Activated naive CD4-positive, alpha-beta T cell treated with anti-CD3 and anti-CD28 coated beads, Interleukin-2, amount 50 U/mL, for 72 hours (primary cell): Measurements from ENCODE around the gene CACHD1. TPM values are rescaled to one million over a fixed set of nuclear protein-coding genes. Genes with fewer than 3 reads are reported as not detected.
"Not testable (repeated sequence)": the region's sequence is repeated elsewhere in the genome, so short reads cannot be mapped to it uniquely, and the experiment has no call there.

Source experiments
- ATAC-seq, 2 donors: fragments of 150-1000 bp; cut with Tn5 transposase; 2 replicates each; pipeline ENCODE4 v1.10.0; 2021; ENCODE audit warnings: mild to moderate bottlenecking in 2 of 2, moderate library complexity in 2 of 2
- DNase-seq, 2 donors: peaks; one replicate each; pipeline ENCODE4 v3.0.0; 2021 to 2022; ENCODE audit warnings: low spot score in 2 of 2
- H3K27ac Mint-ChIP-seq, 2 donors: one replicate each; pipeline ENCODE4 v1.8.0; 2022; ENCODE audit warnings: mild to moderate bottlenecking in 2 of 2, mixed read lengths in 2 of 2
- H3K36me3 Mint-ChIP-seq, 2 donors: one replicate each; pipeline ENCODE4 v1.8.0; 2022; ENCODE audit warnings: mixed read lengths in 2 of 2
- H3K9me3 Mint-ChIP-seq, 2 donors: one replicate each; pipeline ENCODE4 v1.8.0; 2022; ENCODE audit warnings: mixed read lengths in 2 of 2
- total RNA-seq, 2 donors: library from RNA; stranded (reverse); gene quantifications; one replicate each; pipeline ENCODE4 v1.2.3, GENCODE V29; 2022

Gene CACHD1
- total RNA-seq, 2 donors from 2014 or later, result 1.1 to 1.6 TPM

- Mint-ChIP-seq H3K27ac (no peak overlapping the region), H3K9me3 (peaks cover 0 to 7% of the 10 kb centered on the region in 2 donors), H3K36me3 (peaks cover 12 to 18% of the 10 kb centered on the region in 2 donors)
- no peak for ATAC-seq
- DNase-seq, result no peak
These were observed 138.2 kb downstream of the CACHD1 start for GRCh38 chr1:64608005-64608650.

- ATAC-seq (no peak), DNase-seq (no peak)
- Mint-ChIP-seq H3K27ac (no peak overlapping the region), H3K9me3 (peaks cover 0 to 7% of the 10 kb centered on the region in 2 donors), H3K36me3 (peaks cover 12 to 18% of the 10 kb centered on the region in 2 donors)
These were observed 138.7 kb downstream of the CACHD1 start for GRCh38 chr1:64608651-64609048.

DNA sequence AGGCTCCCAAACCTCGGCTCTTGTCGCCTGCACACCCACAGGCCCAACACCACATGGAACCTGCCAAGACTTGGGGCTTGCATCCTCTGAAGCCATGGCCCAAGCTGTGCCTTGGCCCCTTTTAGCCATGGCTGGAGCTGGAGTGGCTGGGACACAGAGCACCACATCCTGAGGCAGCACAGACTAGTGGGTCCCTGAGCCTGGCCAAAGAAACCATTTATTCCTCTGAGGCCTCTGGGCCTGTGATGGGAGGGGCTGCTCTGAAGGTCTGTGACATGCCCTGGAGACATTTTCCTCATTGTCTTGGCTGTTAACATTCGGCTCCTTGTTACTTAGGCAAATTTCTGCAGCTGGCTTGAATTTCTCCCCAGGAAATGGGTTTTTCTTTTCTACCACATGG is 141.0 kb downstream of the CACHD1 start:
- not testable (repeated sequence) for ATAC-seq, DNase-seq, H3K9me3 Mint-ChIP-seq

GRCh38 chr1:64616039-64616438 is 146.1 kb downstream of the CACHD1 start:
- peak in 1 of 2 donors; percentile 9 for ATAC-seq
- peaks cover 8 to 11% of the 10 kb centered on the region in 2 donors for H3K36me3 Mint-ChIP-seq
- no peak for DNase-seq
- no peak overlapping the region for H3K27ac Mint-ChIP-seq
- H3K9me3 Mint-ChIP-seq, result peaks cover 0 to 12% of the 10 kb centered on the region in 2 donors

More for the DNA sequence above, 141.0 kb downstream of the CACHD1 start:
- peaks cover 12 to 18% of the 10 kb centered on the region in 2 donors for H3K36me3 Mint-ChIP-seq
- H3K27ac Mint-ChIP-seq, result not testable (repeated sequence)

GRCh38 chr1:64623750-64624191 is 153.8 kb downstream of the CACHD1 start:
- Mint-ChIP-seq H3K27ac (peak overlapping the region in 1 of 2 donors; percentile 48), H3K9me3 (no peaks in the 10 kb centered on the region), H3K36me3 (peaks cover 0 to 4% of the 10 kb centered on the region in 2 donors)
- DNase-seq, result peak in 1 of 2 donors; percentile 13
- ATAC-seq, result peak; percentile 89 to 95

GRCh38 chr1:64624218-64624713 is 154.3 kb downstream of the CACHD1 start:
- Mint-ChIP-seq H3K36me3 (peaks cover 0 to 4% of the 10 kb centered on the region in 2 donors), H3K9me3 (no peaks in the 10 kb centered on the region), H3K27ac (peak overlapping the region; percentile 9 to 48)
- DNase-seq, result no peak
- ATAC-seq, result peak; percentile 63 to 68

DNA sequence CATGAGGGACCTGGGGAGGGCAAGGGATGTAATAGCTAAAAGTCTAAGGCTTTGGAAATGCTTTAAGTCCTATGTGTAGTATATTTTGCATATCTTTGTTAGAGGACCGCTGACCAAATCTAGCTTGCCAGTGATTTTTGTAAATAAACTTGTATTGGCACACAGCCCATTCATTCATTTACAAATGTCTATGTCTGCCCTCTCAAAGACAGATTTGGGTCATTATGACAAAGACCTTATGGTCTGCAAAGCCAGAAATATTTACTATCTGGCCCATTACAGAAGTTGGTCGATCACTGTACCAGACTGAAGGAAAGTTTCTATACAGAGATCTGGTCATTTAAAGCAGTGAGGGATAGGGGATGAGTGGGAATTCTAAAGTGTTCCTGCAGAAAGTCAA is 154.9 kb downstream of the CACHD1 start:
- Mint-ChIP-seq H3K27ac (peak overlapping the region in 1 of 2 donors; percentile 48), H3K36me3 (peaks cover 0 to 4% of the 10 kb centered on the region in 2 donors), H3K9me3 (no peaks in the 10 kb centered on the region)
- DNase-seq, result no peak
- ATAC-seq, result no peak

DNA sequence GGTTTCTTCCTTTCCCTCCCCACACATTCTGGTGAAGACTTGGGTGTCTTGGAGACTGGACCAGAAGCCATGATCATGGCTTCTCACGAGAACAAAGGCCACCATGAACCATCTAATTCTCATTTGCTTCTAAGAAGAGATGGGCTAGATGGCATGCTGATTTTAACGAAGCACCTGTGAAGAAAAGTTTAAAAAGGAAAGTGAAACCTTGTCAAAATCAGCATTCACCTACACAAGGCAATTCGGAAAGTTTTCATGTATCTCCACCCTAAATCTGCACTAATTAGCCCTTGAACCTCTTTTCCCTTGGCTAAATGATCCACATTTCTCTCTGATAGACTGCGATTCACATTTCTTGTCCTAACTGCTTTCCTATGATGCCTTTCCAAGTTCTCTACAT is 160.7 kb downstream of the CACHD1 start:
- Mint-ChIP-seq H3K36me3 (no peaks in the 10 kb centered on the region), H3K9me3 (no peaks in the 10 kb centered on the region), H3K27ac (peak overlapping the region; percentile 50 to 80)
- DNase-seq (no peak), ATAC-seq (peak in 1 of 2 donors; percentile 37)

GRCh38 chr1:64631346-64632034 is 161.6 kb downstream of the CACHD1 start:
- no peak for ATAC-seq
- Mint-ChIP-seq H3K36me3 (no peaks in the 10 kb centered on the region), H3K27ac (peak overlapping the region; percentile 50 to 80), H3K9me3 (no peaks in the 10 kb centered on the region)
- no peak for DNase-seq

DNA sequence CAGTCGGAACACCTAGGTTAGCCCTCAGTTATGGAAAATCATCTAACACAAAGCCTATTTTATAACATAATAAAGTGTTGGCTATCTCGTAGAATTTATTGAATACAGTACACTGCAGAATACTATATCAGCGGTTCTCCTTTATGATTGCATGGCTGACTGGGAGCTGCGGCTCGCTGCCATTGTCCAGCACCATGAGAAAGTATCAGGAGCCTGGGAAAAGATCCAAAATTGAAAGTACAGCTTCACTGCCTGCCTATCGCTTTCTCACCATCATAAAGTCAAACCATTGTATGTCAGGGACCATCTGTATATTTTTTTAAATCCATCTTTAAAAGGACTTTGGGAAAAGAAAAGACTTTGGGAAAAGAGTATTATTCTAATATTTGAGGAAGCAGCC is 163.0 kb downstream of the CACHD1 start:
- Mint-ChIP-seq H3K36me3 (no peaks in the 10 kb centered on the region), H3K9me3 (no peaks in the 10 kb centered on the region), H3K27ac (no peak overlapping the region)
- ATAC-seq (no peak), DNase-seq (no peak)

DNA sequence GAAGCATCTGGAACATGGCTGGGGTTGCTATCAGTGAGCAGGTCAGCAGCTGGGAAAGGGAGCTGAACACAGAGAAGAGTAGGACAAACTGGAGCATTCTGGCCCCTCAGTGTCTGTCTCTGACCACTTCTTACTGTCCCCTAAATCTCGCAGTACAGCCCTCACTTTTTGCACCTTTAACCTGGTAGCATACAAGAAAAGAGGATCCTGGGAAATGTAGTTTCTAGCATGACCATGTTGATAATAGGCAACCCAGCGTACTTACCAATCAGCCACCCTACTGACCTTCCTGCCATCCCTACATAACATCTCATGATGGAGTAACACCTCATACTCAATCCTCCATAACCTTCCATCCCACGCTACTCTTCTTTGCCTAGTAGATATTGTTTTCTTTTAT is 175.8 kb downstream of the CACHD1 start:
- Mint-ChIP-seq H3K36me3 (no peaks in the 10 kb centered on the region), H3K9me3 (no peaks in the 10 kb centered on the region), H3K27ac (no peak overlapping the region)
- DNase-seq, result no peak
- ATAC-seq, result no peak

GRCh38 chr1:64650411-64650810 is 180.5 kb downstream of the CACHD1 start:
- no peaks in the 10 kb centered on the region for H3K36me3 Mint-ChIP-seq
- DNase-seq (no peak), ATAC-seq (no peak)
- no peak overlapping the region for H3K27ac Mint-ChIP-seq
- no peaks in the 10 kb centered on the region for H3K9me3 Mint-ChIP-seq

- DNase-seq (no peak), ATAC-seq (no peak)
- no peaks in the 10 kb centered on the region for H3K36me3 Mint-ChIP-seq
- no peaks in the 10 kb centered on the region for H3K9me3 Mint-ChIP-seq
- H3K27ac Mint-ChIP-seq, result no peak overlapping the region
These were observed 181.9 kb downstream of the CACHD1 start for GRCh38 chr1:64651841-64652240.

GRCh38 chr1:64653466-64653865 is 183.5 kb downstream of the CACHD1 start:
- no peak overlapping the region for H3K27ac Mint-ChIP-seq
- no peak for DNase-seq
- H3K9me3 Mint-ChIP-seq, result no peaks in the 10 kb centered on the region
- no peaks in the 10 kb centered on the region for H3K36me3 Mint-ChIP-seq
- ATAC-seq, result no peak

DNA sequence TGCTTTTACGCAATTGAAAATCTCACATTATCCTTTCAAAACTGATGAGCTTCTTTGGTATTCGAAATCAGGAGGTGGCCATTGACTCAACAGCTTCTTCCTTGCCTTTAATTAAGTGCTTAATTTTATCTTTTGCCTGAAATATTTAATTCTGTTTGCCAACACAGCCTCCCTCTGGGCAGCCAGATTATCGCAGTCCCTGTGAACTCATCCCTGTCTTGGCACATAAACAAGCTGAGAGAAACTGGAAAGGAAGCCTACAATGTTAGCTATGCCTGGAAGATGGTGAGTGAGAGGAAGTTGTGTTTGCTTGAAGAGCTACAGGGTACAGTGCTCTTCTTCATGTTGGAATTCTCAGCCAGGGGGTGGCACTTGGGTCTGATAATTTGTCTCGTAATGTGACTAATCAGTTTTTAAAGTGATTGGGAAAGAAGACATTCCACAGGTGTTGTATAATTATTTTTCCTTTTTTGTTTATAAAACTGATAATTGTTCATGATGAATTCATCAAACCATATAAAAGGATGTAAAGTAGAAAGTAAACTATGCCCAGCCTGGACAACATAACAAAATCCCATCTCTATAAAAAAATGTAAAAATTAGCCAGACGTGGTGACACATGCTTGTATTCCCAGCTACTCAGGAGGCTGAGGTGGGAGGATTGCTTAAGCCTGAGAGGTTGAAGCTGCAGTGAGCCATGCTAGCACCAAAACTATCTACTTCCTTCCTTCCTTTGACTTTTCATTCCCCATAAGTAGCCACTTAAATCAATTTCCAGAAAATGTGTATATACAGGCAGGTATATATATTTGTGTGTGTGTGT is 184.8 kb downstream of the CACHD1 start:
- no peaks in the 10 kb centered on the region for H3K36me3 Mint-ChIP-seq
- DNase-seq, result no peak
- H3K27ac Mint-ChIP-seq, result no peak overlapping the region
- no peaks in the 10 kb centered on the region for H3K9me3 Mint-ChIP-seq
- ATAC-seq, result no peak

DNA sequence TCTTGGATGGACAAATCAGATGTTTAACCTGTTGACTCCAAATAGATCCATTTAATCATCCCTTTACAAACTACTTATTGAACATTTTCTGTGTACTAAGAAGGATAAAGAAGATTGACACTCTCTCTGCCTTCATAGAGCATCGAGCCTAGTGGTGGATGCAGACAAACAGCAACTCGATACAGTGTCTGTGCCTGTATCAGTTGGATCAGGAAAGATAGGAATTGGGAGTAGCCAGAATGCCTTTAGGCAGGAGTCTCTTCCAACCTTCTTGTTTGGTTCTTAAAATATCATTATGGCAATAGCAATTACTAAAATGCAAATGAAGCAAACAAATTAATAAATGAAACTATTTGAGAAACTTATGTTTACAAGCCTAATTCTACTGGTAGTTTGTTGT is 185.9 kb downstream of the CACHD1 start:
- ATAC-seq (no peak), DNase-seq (no peak)
- no peaks in the 10 kb centered on the region for H3K36me3 Mint-ChIP-seq
- no peaks in the 10 kb centered on the region for H3K9me3 Mint-ChIP-seq
- H3K27ac Mint-ChIP-seq, result no peak overlapping the region
